Thymus (tissue), 11 donors: ENCODE measurements around the gene NBAS. TPM values are rescaled to one million over a fixed set of nuclear protein-coding genes. Genes with fewer than 3 reads are reported as not detected.
"Not testable (repeated sequence)": the region's sequence is repeated elsewhere in the genome, so short reads cannot be mapped to it uniquely, and the experiment has no call there.

Experiments used
- DNase-seq, 9 donors: peaks; one replicate each; pipeline ENCODE4 v3.0.0-alpha.2; 2013; ENCODE audit warnings: low spot score in 9 of 9, low read depth in 6 of 9, missing footprints in 1 of 9
- H3K27ac ChIP-seq, 2 donors: one replicate each; pipeline ENCODE4 v1.5.1; 2013; ENCODE audit warnings: control low read depth in 1 of 2, low read depth in 1 of 2, low read length in 1 of 2, mild to moderate bottlenecking in 1 of 2, moderate library complexity in 1 of 2
- H3K27me3 ChIP-seq, 2 donors: one replicate each; pipeline ENCODE4 v1.5.1; 2013; ENCODE audit warnings: low read length in 1 of 2; ENCODE audit not compliant: control insufficient read depth in 2 of 2, insufficient read depth in 1 of 2
- H3K36me3 ChIP-seq, 2 donors: one replicate each; pipeline ENCODE4 v1.5.1; 2013; ENCODE audit warnings: low read length in 1 of 2, mild to moderate bottlenecking in 1 of 2, moderate library complexity in 1 of 2; ENCODE audit not compliant: control insufficient read depth in 2 of 2, insufficient read depth in 2 of 2
- H3K4me1 ChIP-seq, 2 donors: one replicate each; pipeline ENCODE4 v1.5.1; 2013; ENCODE audit warnings: low read length in 2 of 2; ENCODE audit not compliant: control insufficient read depth in 2 of 2, insufficient read depth in 2 of 2
- H3K4me3 ChIP-seq, 2 donors: one replicate each; pipeline ENCODE4 v1.5.1; 2013; ENCODE audit warnings: low read length in 2 of 2, control low read depth in 1 of 2, mild to moderate bottlenecking in 1 of 2
- H3K9me3 ChIP-seq, 2 donors: one replicate each; pipeline ENCODE4 v1.5.1; 2013; ENCODE audit warnings: low read length in 1 of 2, mild to moderate bottlenecking in 1 of 2; ENCODE audit not compliant: control insufficient read depth in 2 of 2, insufficient read depth in 1 of 2
- WGBS: extraction: QIAGEN DNeasy Blood & Tissue Kit; methylation state at CpG from one replicate; pipeline ENCODE4 v1.1.7; 2013; 5-methylcytosine and 5-hydroxymethylcytosine counted together
- polyA plus RNA-seq: library from polyadenylated mRNA; stranded (reverse); fragments of 200-250 nt; gene quantifications from one replicate; pipeline ENCODE4 v1.2.3, GENCODE V29; 2013
- total RNA-seq: library from RNA; stranded (reverse); fragments of 120-200 nt; gene quantifications from one replicate; pipeline ENCODE4 v1.2.4, GENCODE V29; 2013
- donor health status: healthy.

Gene NBAS
- total and polyA plus RNA-seq, 2 donors, result 31.4 to 36.9 TPM

DNA sequence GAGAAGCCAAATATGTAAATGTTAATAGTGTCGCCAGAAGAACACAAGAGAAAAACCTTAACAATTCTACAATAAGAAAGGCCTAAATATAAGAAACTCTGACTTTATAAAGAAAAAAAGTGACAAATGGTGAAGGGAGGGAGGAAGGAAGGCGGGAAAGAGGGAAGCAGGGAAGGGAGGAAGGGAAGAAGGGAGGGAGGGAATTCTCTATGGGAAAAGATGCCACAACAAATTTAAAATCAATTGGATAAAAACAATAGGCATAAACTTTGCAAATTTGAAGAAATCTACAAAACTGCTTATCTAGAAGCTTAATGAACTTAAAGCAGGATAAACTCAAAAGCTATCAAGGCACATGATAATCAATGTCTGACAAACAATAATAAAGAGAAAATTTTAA, 16.9 kb downstream of the NBAS start:
- no peaks in the 10 kb centered on the region for H3K27me3 ChIP-seq
- WGBS, result 96% methylated on average over 2 of the region's 2 CpGs

DNA sequence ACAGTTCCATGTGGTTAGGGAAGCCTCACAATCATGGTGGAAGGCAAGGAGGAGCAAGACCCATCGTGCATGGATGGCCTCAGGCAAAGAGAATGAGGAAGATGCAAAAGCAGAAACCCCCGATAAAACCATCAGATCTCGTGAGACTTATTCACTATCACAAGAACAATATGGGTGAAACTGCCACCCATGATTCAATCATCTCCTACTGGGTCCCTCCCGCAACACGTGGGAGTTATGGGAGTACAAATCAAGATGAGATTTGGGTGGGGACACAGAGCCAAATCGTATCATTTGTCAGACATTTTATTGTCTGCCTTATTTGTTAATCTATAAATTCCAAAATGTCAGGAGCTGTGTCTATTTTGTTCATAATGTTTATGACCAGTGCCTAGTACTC, 17.6 kb downstream of the NBAS start:
- no peak overlapping the region for H3K27ac ChIP-seq
- no peaks in the 10 kb centered on the region for H3K9me3 ChIP-seq
- H3K4me3 ChIP-seq, result no peak overlapping the region
- WGBS, result 98% methylated on average over 6 of the region's 6 CpGs
- H3K27me3 ChIP-seq, result no peaks in the 10 kb centered on the region
- no peak for DNase-seq
- H3K36me3 ChIP-seq, result peaks cover 0 to under 1% of the 10 kb centered on the region in 2 donors
- no peaks in the 10 kb centered on the region for H3K4me1 ChIP-seq

More for the DNA sequence above, 16.9 kb downstream of the NBAS start:
- peaks cover 0 to 4% of the 10 kb centered on the region in 2 donors for H3K36me3 ChIP-seq
- H3K27ac ChIP-seq, result no peak overlapping the region
- no peaks in the 10 kb centered on the region for H3K9me3 ChIP-seq
- H3K4me3 ChIP-seq, result no peak overlapping the region
- DNase-seq, result no peak
- H3K4me1 ChIP-seq, result no peaks in the 10 kb centered on the region

DNA sequence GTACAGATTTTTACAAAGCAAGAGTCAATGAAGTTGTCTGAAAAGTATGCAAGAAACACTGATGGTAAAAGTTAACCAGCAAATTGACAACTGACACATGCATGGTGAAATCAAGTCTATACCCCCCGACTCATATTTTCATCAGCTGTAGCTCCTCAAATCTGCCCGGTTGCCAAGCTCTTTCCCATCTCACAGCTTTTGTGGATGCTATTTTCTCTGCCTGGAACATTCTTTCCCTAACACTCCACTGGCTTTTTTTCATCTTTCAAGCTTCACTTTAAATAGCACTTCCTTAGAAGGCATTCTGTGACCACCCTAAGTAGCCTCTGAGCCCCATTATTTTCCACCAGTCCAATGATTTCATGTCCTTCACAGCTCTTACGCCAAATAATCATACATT, 18.1 kb downstream of the NBAS start:
- H3K36me3 ChIP-seq, result no peaks in the 10 kb centered on the region
- no peak overlapping the region for H3K4me3 ChIP-seq
- DNase-seq, result no peak
- no peaks in the 10 kb centered on the region for H3K9me3 ChIP-seq
- H3K27ac ChIP-seq, result no peak overlapping the region
- no peaks in the 10 kb centered on the region for H3K4me1 ChIP-seq
- no peaks in the 10 kb centered on the region for H3K27me3 ChIP-seq
- 98% methylated on average over 3 of the region's 3 CpGs for WGBS

DNA sequence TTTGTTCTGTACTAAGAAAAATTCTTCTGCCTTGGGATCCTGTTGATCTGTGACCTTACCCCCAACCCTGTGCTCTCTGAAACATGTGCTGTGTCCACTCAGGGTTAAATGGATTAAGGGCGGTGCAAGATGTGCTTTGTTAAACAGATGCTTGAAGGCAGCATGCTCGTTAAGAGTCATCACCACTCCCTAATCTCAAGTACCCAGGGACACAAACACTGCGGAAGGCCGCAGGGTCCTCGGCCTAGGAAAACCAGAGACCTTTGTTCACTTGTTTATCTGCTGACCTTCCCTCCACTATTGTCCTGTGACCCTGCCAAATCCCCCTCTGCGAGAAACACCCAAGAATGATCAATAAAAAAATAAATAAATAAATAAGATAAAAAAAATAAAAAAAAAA, 18.9 kb downstream of the NBAS start:
- not testable (repeated sequence) for H3K9me3 ChIP-seq, H3K4me1 ChIP-seq, H3K36me3 ChIP-seq, H3K27me3 ChIP-seq, H3K27ac ChIP-seq, DNase-seq, H3K4me3 ChIP-seq
- WGBS, result 97% methylated on average over 4 of the region's 6 CpGs

DNA sequence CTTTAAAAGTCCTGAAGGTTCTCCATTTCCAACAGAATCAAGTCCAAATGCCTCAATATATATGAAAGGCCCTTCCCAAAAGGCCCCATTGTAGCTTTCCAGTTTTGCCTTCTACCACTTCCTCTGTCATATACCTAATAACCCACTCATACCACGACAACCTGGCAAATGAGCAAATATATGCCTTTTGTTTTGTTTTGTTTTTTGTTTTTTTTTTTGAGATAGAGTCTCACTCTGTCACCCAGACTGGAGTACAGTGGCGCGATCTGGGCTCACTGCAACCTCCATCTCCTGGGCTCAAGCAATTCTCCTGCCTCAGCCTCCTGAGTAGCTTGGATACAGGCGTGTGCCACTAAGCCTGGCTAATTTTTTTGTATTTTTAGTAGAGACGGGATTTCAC, 20.6 kb downstream of the NBAS start:
- not testable (repeated sequence) for H3K9me3 ChIP-seq, DNase-seq, H3K27me3 ChIP-seq, H3K27ac ChIP-seq, H3K4me1 ChIP-seq, H3K4me3 ChIP-seq, H3K36me3 ChIP-seq
- 89% methylated on average over 5 of the region's 5 CpGs for WGBS

DNA sequence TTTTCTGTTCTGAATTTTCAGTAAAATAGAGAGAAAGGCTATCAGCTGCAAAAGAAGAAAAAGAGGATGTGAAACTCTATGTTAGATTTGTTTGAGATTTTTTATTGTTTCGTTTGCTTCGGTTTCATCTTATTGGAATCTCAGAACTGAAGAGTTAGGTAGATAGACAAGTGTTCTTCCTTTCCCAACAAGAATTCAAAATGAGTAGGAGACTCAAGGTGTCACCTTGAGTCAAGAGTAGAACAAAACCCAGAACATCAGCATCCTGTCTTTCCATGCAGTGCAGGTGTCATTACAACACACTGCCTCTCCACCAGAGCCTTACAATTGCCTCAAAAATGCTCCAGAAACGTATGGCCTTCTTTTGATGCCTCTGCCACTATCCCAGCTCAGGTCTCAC, 21.1 kb downstream of the NBAS start:
- H3K27ac ChIP-seq, result no peak overlapping the region

DNA sequence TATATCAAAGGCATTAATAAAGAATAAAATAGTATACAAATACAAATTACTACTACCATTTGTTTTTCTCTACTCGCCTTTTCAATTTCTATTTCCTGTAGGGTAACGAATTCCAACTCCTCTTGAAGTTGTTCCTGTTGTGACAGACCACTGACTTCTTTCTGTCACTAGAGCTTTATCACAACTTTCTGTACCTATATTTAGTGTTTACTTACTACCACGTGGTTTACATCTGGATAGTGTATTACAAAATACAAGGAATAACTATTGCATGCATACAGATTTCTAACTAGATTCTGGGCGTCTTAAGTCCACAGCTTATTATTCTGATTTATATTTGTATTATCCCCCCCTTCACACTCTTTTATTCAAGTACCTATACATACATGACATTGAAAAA, 22.3 kb downstream of the NBAS start:
- no peaks in the 10 kb centered on the region for H3K27me3 ChIP-seq
- no peak overlapping the region for H3K4me3 ChIP-seq
- H3K36me3 ChIP-seq, result peaks cover 3% of the 10 kb centered on the region in 2 donors
- H3K9me3 ChIP-seq, result no peaks in the 10 kb centered on the region
- WGBS, result 95% methylated on average over 4 of the region's 4 CpGs
- H3K4me1 ChIP-seq, result no peaks in the 10 kb centered on the region
- no peak overlapping the region for H3K27ac ChIP-seq
- no peak for DNase-seq

More for the DNA sequence above, 21.1 kb downstream of the NBAS start:
- Histone ChIP-seq H3K4me3 (no peak overlapping the region), H3K9me3 (no peaks in the 10 kb centered on the region), H3K27me3 (no peaks in the 10 kb centered on the region), H3K4me1 (no peaks in the 10 kb centered on the region), H3K36me3 (no peaks in the 10 kb centered on the region)
- no peak for DNase-seq
- whole genome bisulfite sequencing, result 92% methylated on average over 3 of the region's 3 CpGs

DNA sequence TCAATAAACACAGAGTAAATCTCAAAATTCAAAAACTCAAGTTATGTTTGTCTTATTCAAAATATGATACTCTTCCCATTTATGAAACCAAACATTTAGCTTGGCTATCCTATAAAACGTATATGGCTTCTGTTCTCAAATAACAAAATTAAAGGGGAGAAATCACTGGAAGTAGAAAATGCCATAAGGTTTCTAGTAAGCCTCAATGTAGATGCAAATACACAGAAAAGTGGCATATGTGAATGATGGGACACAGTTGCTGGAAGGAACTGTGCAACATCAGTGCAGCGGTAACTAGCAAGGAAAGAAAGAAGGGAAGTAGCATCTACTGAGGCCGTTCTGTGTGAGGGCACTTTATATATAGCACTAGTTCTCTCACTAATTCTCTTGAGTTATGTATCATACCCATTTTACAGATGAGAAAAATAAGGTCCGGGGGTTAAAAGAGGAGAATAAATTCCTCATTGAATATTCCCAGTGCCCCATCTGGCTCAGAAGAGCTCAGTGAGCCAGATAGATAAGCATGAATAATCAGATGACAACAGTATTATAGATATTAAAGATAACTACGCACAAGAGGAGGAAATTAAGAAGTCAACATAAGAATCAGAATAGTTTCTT, 27.2 kb downstream of the NBAS start:
- DNase-seq, result no peak
- Histone ChIP-seq H3K27me3 (no peaks in the 10 kb centered on the region), H3K36me3 (peaks cover 6 to 10% of the 10 kb centered on the region in 2 donors), H3K4me3 (no peak overlapping the region), H3K4me1 (no peaks in the 10 kb centered on the region), H3K27ac (no peak overlapping the region), H3K9me3 (no peaks in the 10 kb centered on the region)
- WGBS, result 97% methylated on average over 5 of the region's 5 CpGs

DNA sequence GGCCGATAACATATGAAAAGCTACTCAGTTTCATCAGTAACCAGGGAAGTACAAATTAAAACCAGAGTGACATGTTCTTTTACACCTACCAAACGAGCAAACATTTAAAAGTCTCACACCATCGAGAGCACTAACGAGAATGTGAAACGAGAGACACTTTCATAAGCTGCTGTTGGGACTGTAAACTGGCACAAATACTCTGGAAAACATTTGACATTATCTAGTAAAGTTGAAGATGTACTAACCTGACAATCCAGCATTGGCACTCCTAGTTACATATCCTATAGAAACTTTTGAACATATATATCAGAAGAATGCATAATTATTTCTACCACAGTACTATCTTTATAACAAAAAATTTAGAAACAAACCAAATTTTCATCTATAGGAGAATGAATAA, 28.1 kb downstream of the NBAS start:
- Histone ChIP-seq H3K4me1 (no peaks in the 10 kb centered on the region), H3K36me3 (peaks cover 7 to 10% of the 10 kb centered on the region in 2 donors), H3K9me3 (no peaks in the 10 kb centered on the region), H3K27ac (no peak overlapping the region), H3K4me3 (no peak overlapping the region), H3K27me3 (no peaks in the 10 kb centered on the region)
- 99% methylated on average over 5 of the region's 5 CpGs for WGBS
- DNase-seq, result no peak
